ENCODE measurements around the gene TOX3.

The TOX3 gene

DNA sequence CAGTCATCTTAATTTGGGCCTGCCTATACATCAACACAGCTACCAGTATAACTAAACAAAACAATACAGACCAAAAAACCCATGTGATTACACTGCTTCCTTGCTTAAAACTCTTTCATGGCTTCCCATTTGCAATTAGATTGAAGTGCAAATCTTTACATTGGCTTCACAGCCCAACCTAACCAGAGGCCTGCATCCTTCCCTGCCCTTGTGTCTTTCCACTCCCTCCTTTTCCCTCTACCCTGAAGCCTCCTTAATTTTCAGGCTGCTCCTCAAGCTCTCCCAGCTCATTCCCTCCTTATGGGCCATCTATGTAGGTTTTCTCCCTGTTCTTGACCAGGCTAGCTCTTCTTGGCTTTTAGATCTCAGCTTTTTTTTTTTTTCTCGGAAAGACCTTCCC lies 147.8 kb downstream of the TOX3 start:
- CTCF ChIA-PET: interaction anchor here (1.8 kb wide), 1 partner anchor 208 kb away, joined by 3 read pairs; no protein-coding TSS in a partner anchor
- POLR2A ChIA-PET: no interaction called here
- DNase-seq (ENCODE audit: extremely low spot score): no peak
- TF ChIP-seq, protein P1, sequence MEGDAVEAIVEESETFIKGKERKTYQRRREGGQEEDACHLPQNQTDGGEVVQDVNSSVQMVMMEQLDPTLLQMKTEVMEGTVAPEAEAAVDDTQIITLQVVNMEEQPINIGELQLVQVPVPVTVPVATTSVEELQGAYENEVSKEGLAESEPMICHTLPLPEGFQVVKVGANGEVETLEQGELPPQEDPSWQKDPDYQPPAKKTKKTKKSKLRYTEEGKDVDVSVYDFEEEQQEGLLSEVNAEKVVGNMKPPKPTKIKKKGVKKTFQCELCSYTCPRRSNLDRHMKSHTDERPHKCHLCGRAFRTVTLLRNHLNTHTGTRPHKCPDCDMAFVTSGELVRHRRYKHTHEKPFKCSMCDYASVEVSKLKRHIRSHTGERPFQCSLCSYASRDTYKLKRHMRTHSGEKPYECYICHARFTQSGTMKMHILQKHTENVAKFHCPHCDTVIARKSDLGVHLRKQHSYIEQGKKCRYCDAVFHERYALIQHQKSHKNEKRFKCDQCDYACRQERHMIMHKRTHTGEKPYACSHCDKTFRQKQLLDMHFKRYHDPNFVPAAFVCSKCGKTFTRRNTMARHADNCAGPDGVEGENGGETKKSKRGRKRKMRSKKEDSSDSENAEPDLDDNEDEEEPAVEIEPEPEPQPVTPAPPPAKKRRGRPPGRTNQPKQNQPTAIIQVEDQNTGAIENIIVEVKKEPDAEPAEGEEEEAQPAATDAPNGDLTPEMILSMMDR (IDR thresholded peaks at IDR 0.05; ENCODE audit: control extremely low read depth, extremely low read depth, low read depth, missing control alignments): no peak

DNA sequence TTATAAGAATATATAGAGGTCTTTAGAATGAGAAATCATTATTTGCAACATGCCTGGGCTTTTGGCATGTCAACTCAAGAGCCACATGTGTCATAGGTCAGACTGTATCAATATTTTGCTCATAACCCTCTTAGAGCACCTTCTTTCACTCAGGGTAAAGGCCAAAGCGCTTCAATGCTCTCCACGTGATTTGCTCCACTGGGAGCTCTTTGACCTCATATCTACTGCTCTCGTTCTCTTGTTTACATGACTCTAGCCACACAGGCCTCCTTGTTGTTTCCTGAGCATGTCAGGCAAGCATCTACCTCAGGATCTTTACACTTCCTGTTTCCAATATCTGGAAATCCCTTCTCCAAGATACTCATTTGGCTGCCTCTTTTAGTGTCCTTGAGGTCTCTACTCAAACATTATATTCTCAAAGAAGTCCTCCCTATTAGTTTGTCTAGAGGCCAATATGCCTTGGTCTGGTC lies 148.4 kb downstream of the TOX3 start:
- ChIA-PET CTCF (interaction anchor here (1.8 kb wide), 1 partner anchor 207 kb away, joined by 3 read pairs; no protein-coding TSS in a partner anchor), POLR2A (no interaction called here)
- TF ChIP-seq, protein P1 (IDR thresholded peaks at IDR 0.05; ENCODE audit: control extremely low read depth, extremely low read depth, low read depth, missing control alignments): no peak
- DNase-seq (ENCODE audit: extremely low spot score): no peak

DNA sequence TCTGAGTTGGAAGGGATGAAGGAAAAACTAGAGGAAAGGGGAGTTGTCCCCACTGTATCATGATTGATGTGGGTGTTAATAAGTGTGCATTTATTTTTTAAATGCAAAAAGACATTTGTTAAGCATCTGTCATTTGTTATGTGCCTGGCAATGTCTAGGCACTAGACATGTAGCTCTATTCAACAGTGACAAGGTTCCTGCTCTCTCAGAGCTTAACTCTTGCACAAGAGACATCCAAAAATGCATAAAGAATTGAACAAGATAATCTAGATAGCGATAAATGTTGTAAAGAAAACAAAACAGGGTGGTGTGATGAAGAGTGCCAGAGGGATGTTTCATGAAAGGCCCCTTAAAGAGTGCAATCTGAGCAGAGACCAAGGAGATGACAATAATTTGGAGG lies 148.9 kb downstream of the TOX3 start:
- POLR2A ChIA-PET: no interaction called here
- CTCF ChIA-PET: interaction anchor here (1.8 kb wide), 1 partner anchor 206 kb away, joined by 3 read pairs; no protein-coding TSS in a partner anchor
- no peak for DNase-seq (ENCODE audit: extremely low spot score)
- TF ChIP-seq, protein P1 (IDR thresholded peaks at IDR 0.05; ENCODE audit: control extremely low read depth, extremely low read depth, low read depth, missing control alignments): no peak

DNA sequence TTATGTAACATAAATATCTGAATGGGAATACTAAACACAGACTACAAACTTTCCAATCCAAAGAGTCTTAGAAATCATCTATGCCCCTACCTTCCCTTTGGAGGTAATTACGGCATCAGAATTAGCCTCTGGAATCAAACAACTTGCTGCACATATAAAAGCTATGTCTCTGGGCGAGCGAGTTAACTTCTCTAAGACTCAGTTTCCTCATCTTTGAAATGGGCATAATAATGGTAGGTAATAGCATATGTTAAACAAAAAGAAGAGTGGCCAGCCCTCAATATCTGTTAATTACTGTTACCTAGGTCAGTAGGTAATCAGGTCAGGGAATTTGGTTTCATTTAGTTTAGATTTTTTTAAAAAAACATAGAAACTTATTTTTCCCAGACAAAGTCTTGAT lies 153.5 kb downstream of the TOX3 start:
- ChIA-PET CTCF (no interaction called here), POLR2A (no interaction called here)
- TF ChIP-seq, protein P1 (IDR thresholded peaks at IDR 0.05; ENCODE audit: control extremely low read depth, extremely low read depth, low read depth, missing control alignments): no peak
- DNase-seq (ENCODE audit: extremely low spot score): no peak

DNA sequence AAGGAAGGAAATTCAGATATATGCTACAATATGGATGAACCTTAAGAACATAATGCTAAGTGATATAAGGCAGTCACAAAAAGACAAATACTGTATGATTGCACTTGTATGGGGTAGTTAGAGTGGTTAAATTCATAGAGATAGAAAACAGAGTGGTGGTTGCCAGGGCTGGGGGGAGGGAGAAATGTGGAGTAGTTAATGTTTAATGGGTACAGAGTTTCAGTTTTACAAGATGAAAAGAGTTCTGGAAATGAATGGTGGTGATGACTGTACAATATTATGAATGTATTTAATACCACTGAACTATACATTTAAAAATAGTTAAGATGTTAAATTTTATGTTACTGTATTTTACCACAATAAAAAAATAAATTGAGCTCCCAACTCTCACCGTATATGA lies 157.9 kb downstream of the TOX3 start:
- CTCF ChIA-PET: no interaction called here
- POLR2A ChIA-PET: no interaction called here
- DNase-seq (ENCODE audit: extremely low spot score): no peak
- TF ChIP-seq, protein P1 (IDR thresholded peaks at IDR 0.05; ENCODE audit: control extremely low read depth, extremely low read depth, low read depth, missing control alignments): no peak

All from GM10248 (cell line).